ENCODE results near the gene FGF19. TPM values are rescaled to one million over a fixed set of nuclear protein-coding genes. Genes with fewer than 3 reads are reported as not detected.
"Not testable (repeated sequence)": the region's sequence is repeated elsewhere in the genome, so short reads cannot be mapped to it uniquely, and the experiment has no call there.

The FGF19 gene
- polyA plus RNA-seq, 10 donors = 0.43 to 1.8 (median 1.1) TPM

DNA sequence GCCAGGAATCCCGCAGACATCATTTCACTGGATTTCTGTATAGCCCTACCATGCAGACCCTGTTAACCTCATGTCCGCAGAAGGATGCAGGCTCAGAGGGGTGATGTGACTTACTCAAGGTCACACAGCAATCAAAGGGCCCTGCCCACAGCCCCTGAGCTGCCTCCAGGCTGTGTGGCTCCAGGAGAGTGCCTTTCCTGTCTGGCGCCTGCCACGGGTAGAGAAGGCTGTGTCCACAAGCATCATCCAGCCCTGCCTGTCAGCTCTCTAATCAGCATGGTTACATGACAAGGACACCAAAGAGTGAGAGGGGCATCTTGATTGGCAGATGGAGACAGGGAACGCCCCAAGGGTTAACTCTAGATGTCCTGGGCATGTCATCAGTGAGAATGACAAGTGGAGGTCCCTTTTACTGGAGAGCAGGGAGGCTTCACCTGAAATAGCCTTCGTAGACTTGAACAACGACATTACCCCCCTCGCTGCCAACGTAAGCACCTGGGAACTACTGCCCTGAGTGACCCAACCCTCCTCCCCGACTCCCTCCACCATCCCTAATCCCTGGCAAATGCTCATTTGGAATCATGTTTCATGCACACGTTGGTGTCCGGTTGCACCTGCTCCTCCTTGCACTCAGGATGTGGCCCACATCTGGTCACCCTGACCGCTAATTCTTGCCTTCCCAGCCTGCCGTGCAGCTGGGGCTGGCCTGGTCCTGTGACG is 6.9 kb downstream of the FGF19 start:
- DNase-seq = no peak

DNA sequence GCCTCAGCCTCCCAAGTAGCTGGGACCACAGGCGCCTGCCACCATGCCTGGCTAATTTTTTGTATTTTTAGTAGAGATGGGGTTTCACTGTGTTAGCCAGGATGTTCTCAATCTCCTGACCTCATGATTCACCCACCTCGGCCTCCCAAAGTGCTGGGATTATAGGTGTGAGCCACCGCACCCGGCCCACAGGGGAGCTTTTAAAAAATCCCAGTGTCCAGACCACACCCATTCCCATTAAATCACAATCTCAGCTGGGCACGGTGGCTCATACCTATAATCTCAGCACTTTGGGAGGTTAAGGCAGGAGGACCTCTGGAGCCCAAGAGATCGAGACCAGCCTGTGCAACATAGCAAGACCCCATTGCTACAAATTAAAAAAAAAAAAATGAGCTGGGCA is 7.8 kb downstream of the FGF19 start:
- not testable (repeated sequence) for DNase-seq

DNA sequence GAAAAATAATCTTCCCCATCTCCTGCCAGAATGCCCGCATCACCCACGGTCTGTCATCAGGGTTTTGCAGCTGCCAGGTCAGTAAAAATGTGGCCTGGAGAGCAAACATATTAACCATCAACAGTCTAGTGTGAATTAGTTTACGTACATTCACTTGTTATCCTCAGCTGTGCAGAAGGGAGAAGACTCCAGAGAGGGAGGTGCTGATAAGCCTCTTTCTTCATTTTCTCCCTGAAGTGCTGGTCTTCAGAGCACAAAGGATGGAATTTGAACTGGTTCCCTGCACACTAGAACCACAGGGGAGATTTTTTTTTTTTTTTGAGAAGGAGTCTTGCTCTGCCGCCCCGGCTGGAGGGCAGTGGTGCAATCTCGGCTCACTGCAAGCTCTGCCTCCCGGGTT is 8.2 kb downstream of the FGF19 start:
- DNase-seq = no peak

DNA sequence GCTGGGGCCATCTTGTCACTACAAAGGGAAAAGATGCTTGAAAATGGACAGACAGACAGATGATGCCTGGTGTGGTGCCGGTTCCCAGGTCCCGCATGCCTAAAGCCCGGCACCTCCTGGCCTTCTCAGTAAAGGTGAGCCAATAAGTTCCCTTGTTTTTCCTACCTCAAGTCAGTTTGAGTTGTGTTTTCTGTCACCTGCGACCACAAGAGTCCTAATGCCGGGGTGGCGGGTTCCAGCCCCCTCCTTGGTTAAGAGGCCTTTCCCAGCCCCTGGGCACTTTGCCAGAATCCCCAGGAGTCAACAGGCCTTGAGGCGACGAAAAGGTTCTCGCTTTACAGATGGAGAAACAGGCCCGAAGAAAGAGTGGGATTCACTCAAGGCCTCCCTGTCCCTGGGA is 9.0 kb downstream of the FGF19 start:
- DNase-seq = no peak

DNA sequence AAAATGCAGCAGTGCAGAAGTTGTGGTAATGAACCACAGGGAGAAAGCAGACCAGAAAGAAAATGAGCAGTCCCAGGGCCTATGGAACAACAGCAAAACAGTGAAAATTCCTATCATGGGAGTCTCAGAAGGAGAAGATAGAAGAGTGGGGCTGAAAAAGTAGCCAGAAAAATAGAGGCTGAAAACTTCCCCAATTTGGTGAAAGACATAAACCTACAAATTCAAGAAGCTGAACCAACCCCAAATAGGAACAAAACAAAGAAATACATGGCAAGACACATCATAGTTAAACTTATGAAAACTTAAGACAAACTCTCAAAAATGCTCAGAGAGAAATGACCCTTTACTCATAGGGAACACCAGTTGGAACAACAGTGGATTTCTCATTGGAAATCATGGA is 11.4 kb downstream of the FGF19 start:
- DNase-seq = no peak

DNA sequence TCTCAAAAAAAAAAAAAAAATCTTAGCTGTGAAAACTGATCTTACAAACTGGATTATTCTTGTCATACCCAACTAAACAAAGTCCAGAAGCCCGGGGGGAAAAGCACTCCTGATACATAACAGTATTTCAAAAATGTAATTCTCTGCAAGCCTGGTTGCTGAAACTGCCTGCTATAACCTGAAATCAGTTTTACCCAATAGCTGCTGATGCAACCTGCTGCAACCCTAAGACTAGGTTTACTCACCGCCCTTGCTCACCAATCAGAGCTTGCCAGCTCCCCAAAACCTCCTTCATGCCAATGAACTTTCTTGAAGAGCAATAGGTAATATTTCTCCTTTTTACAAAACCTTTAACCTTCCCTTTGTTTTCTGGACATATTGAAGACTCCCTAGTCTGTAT is 12.4 kb downstream of the FGF19 start:
- DNase-seq = no peak

DNA sequence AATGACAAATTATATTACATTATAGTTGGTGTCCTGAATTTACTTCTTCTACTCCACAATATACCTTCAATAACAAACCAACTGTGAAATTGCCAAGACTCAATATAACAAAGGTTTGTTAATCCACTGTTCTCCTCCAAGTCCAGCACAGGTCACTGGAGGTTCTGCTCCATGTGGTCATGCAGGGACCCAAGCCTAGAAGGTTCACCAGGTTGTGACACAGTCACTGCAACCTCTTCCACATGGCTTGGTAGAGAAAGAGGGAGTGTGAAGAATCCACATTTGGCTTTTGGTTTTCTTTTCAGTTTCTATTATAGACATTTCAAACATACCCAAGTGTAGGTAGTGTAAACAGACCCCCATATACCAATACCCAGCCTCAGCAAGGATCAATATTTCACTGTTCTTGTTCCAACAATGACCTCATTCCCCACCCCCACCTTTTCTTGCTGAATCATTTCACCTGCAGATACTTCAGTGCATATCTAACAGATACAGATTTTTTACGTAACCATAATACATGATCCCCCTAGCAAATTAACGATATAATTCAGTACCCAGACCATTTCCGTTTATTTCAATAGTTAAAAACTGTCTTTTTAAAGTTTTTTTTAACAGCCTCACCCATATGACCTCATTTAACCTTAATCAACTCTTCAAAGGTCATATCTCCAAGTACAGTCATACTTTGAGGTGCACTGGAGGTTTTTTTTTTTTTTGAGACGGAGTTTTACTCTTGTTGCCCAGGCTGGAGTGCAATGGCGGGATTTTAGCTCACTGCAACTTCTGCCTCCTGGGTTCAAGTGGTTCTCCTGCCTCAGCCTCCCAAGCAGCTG is 14.1 kb downstream of the FGF19 start:
- DNase-seq = no peak

DNA sequence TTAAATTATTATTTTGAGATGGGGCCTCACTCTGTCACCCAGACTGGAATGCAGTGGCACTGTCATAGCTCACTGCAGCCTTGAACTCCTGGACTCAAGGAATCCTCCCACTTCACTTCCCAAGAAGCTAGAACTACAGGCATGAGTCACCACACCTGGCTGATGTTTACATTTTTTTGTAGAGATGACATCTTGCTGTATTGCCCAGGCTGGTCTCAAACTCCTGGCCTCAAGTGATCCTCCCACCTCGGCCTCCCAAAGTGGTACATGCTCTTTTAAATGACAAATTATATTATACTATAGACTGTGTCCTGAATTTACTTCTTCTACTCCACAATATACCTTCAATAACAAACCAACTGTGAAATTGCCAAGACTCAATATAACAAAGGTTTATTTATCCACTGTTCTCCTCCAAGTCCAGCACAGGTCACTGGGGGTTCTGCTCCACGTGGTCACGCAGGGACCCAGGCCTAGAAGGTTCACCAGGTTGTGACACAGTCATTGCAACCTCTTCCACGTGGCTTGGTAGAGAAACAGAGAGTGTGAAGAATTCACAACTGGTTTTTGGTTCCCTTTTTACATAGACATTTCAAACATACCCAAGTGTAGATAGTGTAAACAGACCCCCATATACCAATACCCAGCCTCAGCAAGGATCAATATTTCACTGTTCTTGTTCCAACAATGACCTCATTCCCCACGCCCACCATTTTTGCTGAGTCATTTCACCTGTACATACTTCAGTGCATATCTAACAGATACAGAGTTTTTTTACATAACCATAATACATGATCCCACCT is 15.7 kb downstream of the FGF19 start:
- DNase-seq = not testable (repeated sequence)

DNA sequence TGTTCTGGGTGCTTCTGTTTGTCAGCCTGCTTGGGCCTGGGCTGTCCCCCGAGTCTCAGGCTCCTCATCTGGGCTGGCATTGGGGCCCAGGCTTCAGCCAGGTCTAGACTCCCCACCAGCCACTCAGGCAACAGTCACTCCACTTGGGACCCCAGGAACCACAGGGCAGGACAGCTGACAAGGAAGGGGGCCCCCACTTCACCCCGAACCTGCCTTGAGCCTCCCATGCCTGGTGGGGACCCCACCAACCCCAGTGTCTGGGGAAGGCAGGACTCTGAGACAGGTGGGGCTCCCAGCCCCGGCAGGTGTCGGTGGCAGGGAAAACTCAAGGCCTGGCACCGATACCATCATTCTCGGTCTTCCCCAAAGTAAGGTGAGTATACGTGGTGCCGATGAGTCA is 17.0 kb downstream of the FGF19 start:
- DNase-seq = no peak

DNA sequence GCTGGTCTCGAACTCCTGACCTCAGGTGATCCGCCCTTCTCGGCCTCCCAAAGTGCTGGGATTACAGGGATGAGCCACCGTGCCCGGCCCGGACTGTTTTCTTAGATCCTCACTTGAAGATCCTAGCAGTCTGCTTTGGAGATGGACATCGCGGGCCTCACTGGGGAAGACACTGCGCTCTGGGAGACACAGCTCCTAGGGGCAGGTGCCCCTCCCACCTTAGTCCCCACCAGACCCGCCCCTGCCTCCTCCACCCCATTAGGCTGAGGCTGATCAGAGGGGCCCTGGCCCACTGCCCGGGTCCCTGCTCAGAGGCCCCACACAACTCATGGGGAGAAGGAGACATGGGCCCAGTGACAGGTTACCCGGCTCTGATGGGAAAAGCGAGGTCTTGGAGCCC is 17.4 kb downstream of the FGF19 start:
- no peak for DNase-seq

DNA sequence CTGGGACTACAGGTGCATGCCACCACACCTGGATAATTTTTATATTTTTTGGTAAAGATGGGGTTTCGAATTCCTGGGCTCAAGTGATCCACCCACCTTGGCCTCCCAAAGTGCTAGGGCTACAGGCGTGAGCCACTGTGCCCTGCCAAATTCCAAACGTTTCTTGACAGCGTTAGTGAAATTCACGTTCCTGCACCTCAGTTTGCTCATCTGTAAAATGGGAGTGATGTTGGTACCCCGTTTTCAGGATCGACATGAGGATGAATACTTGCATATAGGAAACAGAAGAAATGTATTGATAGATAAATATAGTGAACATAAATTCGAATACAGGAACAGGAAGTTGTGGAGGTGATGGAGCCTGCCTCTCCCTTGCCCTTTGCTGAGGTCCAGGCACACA is 18.5 kb downstream of the FGF19 start:
- DNase-seq = no peak

DNA sequence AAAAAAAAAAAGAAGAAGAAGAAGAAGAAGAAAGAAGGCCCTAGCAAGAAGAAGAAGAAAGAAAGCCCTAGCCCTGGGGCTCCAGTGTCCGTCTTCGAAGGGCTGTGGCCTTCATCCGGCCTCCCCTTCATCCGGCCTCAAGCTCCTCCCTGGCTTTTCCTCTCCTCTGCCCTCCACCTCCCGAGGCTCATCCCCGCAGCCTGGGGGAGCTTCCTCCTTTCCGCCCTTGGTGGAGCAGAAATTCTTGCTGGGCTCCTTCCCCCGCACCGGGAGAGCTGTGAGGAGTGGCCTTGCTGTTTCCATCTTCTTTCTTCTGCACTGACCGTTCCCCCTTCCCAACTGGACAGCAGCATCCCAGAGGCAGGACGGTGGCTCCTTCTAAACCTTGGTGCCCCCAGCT is 19.2 kb downstream of the FGF19 start:
- DNase-seq = no peak

DNA sequence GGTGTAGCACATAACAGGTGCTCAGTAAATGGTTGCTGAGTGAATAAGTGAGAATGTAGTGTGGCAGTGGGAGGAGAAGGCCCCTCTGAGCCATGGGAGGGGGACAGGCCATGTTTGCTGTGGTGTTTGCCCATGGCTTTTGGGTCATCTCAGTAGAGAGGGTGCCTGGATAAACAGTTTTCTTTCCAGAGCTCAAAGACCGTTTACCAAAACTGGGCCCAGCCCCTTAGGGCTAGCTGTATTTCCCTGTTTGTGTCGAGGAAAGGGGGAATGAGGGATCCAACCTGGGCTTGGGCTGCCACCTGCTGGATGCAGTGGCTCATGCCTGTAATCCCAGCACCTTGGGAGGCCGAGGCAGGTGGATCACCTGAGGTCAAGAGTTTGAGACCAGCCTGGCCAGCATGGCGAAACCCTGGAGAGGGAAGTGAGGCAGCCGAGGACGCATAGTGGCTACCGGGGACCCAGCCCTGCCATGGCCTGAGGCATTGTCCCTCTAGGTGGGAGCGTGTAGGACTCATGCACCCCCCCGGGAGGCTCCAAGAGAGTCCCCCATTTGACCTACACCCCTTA is 20.0 kb downstream of the FGF19 start:
- no peak for DNase-seq

DNA sequence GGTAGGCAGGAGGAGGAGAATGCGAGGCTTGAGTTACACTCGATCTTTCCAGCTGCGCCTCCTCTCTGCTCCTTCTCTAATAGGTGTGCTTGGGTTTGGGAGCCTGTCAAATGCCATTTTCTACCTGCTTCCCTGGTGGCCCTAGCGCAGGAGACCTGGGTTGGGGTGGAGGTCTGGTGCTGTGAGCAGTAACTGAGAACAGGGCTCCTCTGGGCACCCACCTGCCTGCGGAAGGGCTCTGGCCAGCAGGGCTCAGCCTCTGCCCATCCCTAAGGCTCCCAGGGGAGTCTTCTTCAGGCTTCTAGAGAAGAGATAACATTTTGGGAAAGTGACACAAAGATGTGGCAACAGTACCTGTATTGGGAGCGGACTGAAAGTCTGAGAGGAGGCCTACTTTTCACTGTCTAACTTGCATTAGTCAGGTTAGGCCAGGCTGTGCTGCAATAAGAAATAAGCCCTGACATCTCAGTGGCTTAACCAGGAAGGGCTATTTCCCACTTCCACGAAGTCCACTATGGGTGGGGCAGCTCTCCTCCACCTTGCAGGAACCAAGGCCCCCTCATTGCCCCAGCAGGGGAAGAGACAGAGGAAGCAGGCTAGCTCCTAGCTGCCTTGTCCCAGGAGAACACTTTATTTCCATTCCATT is 21.0 kb downstream of the FGF19 start:
- DNase-seq = no peak

DNA sequence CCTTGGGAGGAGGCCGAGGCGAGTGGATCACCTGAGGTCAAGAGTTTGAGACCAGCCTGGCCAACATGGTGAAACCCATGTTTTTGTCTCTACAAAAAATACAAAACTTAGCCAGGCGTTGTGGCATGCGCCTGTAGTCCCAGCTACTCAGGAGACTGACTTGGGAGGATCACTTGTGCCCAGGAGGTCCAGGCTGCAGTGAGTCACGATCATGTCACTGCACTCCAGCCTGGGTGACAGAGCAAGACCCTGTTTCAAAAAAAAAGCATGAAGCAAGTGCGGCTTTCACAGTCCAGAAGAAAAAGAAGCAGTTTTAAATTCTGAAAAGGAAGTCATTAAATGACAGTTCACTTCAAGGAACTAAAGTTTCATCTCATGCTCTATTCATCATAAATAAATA is 21.6 kb downstream of the FGF19 start:
- DNase-seq = no peak

DNA sequence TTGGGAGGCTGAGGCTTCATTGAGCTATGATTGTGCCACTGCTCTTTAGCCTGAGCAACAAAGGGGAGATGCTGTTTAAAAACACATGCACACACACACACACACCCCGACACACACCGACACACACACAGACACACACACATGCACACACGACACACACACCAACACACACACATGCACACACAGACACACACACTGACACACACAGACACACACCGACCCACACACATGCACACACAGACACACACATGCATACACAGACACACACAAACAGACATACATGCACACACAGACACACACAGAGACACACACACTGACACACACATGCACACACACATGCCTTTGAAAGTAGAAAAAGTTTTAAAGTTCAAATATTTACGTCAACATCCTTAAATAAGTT is 23.1 kb downstream of the FGF19 start:
- no peak for DNase-seq

DNA sequence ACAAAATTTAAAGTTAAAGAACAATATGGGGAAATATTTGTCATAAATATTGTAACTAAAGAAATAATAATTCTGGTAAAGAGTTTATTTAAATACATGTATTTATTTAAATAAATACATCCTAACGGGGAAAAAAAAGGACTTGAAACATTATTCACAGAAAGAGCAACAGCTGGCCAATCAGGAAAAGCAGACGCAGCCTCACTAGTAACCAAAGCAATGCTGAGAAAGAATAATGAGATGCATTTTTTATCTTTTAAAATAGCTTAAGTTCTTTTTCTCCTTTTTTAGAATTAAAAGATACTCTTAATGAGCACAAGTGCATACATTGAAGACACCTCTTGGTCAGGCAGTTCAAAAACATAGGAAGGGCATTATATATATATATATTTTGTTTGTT is 26.1 kb downstream of the FGF19 start:
- no peak for DNase-seq

DNA sequence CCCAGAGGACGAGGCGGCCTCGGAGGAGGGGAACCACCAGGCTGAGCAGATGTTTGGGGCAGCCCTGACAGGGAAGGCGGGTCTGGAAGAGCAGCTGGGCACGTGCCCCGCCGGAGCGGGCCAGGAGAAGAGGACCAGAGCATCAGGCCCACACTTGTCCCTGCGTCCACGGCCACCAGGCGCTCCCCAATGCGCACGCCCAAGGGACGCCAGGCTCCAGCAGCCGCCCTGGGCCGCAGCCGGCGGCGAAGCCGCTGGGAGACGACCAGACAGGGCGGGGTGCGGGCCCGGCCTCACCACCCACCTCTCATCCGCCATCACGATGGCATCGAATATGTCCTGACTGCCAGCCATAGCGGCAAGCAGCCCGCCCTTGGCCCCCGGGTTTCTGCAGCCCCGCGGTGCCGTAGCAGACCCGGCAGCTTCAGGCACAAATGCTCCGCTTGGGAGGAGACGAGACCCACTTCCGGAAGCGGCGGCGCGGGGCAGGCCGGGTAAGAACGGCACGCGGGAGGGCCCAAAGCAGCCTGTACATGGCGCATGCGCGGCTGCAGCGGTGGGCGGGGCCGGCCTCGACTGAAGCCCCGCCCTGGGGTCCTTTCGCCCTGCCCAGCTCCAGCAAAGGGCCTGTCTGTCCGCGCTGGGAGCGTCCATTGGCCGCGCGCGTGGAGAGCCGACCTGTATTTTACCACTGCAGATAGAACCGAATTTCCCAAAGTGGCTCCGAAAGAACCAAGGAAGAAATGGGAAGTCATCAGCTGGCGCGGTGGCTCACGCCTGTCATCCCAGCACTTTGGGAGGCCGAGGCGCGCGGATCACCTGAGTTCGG is 28.7 kb downstream of the FGF19 start, which contains the start of gene LTO1:
LTO1 (minus strand) TSS at position 468 of the 829 bp plus-strand sequence; CDS start at position 354, 114 bp downstream.
- DNase-seq = peak; percentile 94 to 98 (median 98)

DNA sequence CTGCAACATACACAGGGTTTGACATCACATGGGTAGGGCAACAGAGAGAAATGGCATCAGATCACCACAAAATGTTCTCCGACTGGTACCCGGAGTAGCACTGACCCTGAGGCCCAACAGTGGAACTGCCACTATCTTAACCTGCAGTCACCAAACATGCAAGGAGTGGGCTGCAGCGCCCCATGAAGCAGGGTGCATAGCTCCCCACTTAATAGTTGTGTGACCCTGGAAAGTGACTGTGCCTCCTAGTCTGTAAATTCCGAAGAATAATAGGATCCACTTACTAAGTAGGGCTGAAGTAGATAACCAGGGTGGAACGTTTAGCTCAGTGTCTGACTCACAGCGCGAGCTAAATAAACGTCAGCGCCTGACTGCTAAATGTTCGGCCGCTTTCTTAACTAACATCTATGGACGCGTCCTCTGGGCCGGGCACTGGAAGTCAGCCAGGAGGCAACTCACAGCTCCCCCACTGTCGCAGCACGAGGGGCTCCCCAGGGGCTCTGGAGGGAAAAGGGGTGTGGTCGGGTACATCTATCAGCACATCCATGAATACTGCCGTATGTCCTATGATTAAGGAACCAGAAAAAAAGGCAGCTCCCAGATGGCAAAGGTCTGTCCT is 29.4 kb downstream of the FGF19 start:
- peak in 1 of 3 donors; percentile 17 for DNase-seq

Measured in muscle of back (tissue), 11 donors.